Ramos (cell line): ENCODE results near the gene GTF2F1.
"Not testable (repeated sequence)": the region's sequence is repeated elsewhere in the genome, so short reads cannot be mapped to it uniquely, and the experiment has no call there.

Experiments used
- in situ Hi-C: fragments of 300-500 bp; cut with MboI; formaldehyde crosslinking; loops from one replicate; pipeline ENCODE4 v1.14.3; 2022; ENCODE audit warnings: low sequenced_read_pairs; ENCODE audit not compliant: unreplicated experiment

GTF2F1 gene

DNA sequence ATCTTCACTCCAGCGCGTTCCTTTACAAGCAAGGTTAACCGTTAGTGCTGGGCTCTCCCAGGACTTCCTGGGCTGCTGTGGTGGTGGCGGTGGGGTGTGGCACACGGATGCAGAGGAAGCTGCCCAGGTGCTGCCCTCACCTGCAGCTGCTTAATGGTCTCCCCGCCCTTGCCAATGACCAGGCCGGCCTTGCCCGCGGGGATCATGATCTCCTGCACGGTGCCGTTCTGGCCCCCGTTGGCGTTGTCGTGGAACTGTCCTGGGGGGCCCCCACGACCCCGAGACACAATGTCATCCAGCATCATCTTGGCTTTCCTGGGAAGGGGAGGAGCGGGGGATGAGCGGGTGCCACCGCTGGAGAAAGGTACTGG lies 25.6 kb upstream of the GTF2F1 start:
- in situ Hi-C loops, result no loop called here

DNA sequence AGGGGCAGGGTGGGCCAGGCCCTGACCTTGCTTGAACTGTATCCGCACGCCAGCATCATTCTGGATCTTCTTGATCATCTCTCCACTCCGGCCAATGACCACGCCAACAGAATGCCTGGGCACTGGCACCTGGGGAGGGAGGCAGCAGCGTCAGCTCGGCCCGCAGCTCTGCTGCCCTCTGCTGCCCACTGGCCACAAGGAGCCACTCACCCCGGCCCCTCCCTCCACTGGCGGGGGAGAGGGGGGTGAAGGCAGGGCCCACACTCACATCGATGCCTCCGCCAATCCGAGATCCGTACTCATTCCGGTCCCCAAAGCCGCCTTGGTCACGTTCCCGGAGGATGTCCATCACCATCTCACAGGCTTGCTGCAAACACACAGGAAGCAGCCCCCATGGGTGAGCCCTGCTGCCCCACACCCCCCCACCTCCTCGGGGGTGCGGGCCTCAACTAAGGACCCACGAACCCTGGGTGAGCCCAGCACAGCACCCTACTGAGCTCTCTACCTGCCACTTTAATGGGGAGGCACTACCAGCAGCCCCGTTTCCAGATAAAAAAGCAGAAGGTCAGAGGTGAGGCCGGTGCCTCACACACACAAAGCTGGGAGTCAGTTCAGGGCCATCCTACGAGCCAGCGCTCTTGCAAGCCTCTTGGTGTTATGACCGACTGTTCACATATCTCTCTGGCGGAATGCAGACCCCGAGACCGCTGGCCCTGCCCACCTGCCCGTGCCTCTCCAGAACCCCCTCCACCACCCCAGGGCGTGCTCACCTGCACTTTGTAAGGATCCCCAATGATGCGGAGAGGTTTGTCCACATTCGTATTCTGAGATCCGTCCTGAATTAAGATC lies 25.0 kb upstream of the GTF2F1 start:
- in situ Hi-C loops, result no loop called here

DNA sequence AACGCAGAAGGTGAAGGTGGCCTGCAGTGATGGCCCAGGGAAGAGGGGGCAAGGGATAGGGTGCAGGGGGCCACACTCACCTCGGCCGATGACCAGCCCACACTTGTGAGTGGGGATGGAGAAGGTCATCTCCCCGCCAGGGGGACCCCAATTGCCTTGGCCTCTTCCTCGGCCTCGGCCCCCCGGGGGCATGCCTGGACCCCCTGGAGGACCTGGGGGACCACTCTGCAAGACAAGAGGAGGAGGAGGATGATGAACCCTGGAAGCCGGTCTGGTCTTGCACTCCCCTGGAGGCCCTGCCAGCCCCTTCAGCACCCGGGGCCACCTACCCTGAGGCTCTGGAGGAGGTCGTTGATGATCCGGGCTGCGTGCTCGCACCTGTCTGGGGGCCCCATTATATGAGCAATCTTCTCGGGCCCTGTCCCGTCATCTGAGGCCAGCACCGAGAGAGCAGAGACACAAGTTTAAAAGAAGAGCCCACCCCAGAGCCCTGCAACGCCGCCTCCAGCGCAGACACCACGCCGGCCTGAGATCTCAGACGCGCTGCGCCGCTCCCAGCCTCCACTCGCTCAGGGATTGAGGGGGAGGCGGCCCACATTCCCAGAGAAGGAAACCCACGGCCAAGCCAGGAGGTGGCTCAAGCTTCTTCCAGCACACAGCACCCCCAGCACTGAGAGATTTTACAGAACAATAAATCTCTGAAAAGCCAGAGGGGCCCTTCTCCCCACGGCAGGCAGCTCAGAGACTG lies 23.9 kb upstream of the GTF2F1 start:
- in situ Hi-C loops, result no loop called here

DNA sequence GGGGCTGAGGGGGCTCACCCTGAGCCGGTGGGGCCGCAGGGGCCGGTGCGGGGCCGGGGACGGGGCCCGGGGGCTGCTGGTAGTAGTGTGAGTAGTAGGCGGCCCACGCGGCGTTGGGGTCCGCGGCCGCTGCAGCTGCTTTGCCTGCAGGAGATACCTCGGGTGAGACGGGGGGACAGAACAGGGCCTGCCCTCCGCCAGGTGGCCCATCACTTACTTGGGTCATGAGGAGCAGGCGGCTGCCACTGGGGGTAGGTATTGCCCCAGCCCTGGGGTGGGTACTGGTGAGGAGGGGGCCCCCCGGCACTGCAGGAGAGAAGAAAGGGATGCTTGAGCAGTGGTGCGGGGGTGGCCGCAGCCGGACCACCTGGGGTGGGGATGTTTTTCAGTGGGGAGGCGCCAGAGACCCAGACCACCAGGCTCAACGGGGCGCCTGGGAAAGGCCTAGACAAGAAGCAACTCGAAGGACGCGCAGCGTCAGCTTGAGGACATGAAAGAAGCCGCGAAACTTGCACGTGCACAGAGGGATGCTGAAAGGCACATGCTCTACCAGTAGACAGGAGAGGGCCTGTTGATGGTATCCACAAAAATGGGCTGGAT lies 22.7 kb upstream of the GTF2F1 start:
- in situ Hi-C loops, result no loop called here

DNA sequence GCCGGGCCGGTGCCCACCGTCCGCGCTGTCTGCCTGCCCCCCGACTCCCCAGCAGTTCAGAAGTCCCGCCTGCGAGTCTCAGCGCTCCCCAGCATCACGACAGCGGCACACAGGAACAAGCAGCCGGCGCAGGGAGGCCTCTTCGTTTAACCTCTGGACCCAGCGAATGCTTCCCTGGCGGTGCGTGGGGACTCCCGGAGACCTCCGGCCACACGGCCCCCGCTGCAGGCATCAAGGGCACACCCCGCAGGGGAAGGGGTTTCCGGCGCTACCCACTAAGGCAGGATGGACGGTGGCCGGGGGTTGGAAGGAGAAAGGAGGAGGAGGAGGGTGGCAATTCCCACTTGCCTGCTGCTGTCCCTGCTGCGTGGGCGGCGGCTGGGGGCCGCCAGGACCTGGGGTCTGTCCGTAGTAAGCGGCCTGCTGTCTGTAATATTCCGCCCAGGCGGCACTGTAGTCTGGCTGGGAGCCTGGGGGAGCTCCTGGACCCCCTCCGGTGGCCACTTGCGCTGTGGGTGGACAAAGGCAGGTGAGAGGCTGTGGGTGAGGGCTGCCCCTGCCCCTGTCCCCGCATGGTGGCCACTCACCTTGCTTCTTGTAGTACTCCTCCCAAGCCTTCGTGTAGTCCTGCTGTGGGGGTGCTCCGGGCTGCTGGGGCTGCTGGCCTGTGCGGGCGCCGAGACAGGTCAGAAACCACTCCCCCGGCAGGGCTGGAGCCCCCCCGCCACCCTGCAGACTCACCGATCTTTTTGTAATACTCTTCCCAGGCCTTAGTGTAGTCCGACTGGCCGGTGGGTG lies 22.0 kb upstream of the GTF2F1 start:
- in situ Hi-C loops, result no loop called here

DNA sequence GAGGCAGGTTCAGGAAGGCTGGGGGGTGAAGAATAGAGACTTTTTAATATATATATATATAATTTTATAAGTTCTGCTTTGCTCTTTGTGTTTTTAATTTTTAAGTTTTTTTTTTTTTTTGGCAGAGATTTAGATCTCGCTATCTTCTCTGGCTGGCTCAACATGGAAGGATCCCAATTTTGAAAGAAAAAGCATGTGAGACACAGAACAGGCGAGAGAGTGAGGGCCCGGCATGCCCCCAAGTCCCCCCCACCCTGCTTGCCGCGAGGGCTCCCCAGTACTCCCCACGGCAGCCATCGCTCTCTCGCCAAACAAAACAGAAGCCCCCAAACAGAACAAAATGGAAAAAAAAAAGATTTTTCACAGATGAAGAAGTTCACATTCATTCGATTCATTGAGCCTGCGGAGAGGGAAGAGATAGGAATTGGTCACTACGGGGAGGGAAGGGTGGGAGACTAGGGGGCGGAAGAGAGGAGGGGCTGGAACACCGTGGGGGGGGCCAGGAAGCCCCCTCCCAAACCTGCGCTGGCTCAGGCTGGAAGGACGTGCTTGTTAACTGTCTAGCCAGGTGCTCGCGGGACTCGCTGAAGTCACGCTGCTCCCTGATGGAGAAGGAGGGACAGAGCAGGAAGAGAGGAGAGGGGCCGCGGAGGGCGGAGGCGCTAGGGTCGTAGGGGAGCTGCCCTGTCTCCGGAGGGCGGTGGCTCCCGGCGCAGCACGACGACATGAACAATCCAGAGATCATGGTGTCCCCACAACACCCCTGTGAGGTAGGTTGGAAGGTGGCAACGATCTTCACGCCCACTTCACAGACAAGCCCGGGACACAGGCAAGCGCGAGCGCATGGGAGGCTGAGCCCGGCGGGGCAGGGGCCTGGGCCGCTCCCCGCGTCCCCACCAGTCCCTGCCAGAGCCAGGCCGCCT lies 21.0 kb upstream of the GTF2F1 start:
- in situ Hi-C loops, result no loop called here

DNA sequence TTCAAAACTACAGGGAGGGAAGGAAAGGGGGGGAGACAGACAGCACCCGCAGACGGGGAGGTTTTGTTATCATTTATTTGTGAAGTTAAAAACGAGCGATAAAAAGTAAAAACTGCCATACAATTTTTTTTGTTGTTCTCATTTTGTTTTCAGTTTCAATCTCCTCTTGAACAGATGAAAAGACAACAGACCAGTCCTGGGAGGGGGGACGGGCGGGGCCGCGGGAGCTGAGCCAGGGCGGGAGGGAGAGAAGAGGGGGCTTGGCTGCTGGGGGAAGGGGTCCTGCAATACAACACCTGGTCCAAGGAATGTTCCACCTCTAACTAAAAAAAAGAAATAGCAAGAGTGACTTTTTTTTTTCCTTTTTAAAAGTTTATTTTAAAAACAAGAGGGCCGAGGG lies 20.3 kb upstream of the GTF2F1 start:
- in situ Hi-C loops, result no loop called here

DNA sequence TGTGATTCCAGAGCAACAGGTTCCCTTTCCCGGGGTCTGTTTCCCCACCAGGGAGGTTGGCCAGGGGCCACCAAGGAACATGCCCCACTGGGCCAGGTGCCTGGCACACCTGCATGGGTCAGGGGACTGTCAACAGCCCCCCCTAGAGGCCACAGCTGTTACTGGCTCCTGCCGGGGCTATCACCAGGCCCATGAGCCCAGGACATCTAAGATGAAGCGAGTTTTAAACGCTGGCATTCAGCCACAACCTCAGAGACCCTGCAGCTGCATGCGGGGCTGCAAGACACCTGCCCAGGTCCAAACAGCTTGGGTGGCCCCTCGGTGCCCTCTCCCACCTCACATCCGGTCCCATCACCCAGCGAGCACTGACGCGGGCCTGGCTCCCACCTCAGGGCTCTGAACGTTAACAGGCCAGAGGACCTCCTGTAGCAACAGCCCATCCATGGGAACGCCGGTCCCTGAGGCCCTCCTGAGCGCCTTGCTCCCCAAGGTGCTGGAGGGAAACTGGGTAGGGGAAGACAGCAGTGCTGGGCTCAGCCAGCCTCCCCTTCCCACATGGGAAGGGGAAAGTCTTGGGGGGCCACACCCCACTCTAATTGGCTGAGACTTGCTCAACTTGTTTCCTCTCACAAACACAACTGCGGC lies 19.6 kb upstream of the GTF2F1 start:
- in situ Hi-C loops, result no loop called here

DNA sequence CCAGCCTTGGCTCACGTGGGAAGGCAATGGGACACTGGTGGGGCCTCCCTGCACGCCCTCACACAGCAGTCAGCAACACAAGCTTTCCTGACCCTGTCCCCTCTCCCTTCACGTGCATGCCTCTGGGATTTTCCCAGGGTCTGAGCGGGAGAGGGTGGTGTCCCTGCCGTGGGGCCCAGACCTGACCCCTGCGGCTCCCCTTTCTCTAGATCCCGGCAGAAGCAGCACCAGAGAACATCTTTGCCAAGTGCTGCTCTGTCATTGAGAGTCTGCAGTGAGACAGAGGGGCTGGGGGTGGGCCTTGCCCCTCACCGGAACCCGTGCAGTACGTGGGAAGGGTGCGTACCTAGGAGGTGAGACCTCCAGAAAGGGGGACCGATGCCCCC lies 19.1 kb upstream of the GTF2F1 start:
- in situ Hi-C loops, result no loop called here

DNA sequence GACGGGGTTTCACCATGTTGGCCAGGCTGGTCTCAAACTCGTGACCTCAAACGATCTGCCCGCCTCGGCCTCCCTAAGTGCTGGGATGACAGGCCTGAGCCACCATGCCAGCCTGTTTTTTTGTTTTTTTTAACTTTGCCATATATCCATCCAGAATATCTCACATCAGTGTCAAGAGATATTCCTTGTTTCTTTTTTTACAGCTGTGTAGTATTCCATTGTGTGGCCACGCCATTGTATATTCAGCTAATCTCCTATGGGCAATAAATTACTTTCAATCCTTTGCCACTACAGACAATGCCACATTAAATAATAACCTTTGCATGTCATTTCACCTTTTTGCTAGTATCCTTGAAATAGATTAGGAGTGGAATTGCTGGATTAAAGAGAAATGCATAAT lies 16.4 kb upstream of the GTF2F1 start:
- in situ Hi-C loops, result no loop called here

DNA sequence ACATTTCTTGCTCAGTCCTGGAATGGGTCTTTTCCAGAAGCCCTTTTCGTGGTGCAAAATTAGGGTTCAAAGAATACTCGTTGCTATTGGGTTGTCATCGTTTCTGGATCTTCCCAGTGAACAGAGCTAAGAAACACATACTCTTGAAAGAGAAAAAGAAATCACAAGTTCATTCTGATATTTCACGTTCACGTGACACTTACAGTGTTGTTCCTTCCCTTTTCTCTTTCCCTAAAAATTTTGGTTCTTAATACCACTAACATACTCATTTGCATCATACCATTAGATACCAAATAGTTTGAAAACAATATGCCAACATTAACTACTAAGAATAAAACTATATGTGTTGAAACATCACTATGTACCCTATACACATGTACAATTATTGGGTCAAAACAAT lies 13.4 kb upstream of the GTF2F1 start:
- in situ Hi-C loops, result no loop called here

DNA sequence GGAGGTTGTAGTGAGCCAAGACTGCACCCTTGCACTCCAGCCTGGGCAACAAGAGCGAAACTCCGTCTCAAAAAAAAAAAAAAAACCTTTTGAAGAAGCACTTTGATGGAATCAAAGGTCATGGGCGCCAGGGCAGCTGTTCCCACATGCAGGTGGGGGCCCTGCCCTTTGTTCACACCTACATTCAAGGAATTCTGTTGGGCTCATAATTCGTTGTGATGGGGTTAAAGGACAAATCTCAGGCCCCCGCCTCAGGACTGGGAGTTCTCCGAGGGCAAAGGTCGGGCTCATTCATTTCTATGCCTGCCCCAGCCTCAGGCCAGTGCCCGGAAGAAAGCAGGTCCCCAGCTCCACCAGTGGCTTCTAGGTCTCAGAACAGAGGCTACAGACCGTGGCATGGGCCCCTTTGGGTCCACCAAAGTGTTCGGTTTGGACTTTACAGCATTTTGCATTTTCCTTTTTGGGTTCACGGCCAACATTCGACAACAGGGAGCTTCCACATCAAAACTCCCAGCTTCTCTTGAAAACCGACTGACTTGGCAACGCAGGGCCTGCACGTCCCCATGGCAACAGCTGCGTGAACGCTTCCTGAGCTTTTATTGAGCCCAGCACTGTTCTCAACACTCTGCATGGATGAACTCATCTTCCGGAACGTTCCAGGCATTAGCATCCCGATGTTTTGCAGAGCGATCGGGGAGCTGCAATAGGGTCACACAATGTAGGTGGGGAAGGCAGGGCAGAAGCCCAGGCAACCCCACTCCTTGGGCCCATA lies 10.1 kb upstream of the GTF2F1 start:
- in situ Hi-C loops, result no loop called here

DNA sequence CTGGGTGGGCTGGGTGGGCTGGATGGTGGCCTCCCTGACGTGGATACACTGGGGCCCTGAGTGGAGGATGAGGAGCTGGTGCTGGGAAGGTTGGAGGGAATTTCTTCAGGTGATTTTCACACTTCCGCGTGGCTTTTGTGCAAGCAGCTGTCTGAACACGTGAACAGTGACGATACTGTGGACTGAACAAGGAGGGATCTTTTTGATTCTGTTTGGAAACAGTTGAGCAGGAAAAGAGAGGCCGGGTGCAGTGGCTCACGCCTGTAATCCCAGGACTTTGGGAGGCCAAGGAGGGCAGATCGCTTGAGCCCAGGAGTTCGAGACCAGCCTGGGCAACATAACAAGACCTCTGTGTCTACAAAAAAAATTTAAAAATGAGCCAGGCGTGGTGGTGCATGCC lies 9.1 kb upstream of the GTF2F1 start:
- in situ Hi-C loops, result no loop called here

DNA sequence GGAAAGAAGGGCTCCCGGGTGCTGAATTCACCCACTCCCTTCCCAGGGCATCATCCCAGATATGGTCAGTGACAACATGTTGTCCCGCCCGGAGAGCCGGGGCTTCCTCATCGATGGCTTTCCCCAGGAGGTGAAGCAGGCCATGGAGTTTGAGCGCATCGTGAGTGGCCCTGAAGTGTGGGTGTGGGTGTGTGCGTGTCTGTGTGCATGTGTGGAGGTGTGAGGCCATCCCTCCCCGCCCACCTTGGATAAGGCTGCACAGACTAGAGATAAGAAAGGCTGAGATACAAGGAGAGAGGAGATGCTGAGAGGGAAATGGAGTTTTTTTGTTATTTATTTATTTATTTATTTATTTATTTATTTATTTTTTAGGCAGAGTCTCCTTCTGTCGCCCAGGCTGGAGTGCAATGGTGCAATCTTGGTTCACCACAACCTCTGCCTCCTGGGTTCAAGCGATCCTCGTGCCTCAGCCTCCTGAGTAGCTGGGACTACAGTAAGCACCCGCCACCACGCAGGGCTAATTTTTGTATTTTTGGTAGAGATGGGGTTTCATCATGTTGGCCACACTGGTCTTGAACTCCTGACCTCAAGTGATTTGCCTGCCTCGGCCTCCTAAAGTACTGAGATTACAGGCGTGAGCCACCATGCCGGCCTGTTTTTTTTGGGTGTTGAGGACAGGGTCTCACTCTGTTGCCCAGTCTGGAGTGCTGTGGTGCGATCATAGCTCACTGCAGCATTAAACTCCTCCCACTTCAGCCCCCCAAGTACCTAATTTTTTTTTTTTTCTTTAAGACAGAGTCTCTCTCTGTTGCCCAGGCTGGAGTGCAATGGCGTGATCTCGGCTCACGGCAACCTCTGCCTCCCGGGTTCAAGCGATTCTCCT lies 7.3 kb upstream of the GTF2F1 start:
- in situ Hi-C loops, result not testable (repeated sequence)

DNA sequence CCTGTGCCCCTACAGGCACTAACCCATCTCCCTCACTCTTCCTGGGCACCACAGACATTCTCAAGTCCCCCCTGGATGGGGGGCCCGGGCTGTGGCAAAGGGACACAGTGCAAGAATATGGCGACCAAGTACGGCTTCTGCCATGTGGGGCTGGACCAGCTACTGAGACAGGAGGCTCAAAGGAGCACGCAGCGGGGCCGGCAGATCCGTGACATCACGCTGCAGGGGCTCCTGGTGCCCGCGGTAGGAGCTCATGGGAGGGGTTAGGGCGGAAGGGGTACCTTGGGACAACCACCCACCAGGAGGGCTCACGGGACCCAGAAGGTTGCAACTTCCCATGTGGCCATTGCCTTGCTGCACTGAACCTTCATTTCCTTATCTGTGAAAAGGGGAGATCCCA lies 3.3 kb upstream of the GTF2F1 start:
- in situ Hi-C loops, result no loop called here

DNA sequence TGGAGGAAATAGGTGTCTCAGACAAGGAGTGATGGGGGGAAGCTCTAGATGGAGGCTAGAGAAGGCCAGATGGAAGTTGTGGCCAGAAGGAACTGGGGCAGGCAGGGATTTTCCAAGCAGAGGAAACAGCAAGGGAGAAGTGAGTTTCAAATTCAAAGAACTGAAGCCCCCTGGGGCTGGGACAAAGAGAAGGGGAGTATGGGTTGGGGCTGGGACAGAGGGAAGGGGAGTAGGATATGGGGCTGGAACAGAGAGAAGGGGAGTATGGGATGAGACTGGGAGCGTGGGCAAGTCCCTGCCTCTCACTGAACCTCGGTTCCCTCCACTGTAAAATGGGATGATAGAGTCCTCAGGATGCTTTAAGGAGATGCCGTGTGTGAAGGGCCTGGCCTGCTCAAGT lies 1.9 kb upstream of the GTF2F1 start:
- in situ Hi-C loops, result no loop called here

DNA sequence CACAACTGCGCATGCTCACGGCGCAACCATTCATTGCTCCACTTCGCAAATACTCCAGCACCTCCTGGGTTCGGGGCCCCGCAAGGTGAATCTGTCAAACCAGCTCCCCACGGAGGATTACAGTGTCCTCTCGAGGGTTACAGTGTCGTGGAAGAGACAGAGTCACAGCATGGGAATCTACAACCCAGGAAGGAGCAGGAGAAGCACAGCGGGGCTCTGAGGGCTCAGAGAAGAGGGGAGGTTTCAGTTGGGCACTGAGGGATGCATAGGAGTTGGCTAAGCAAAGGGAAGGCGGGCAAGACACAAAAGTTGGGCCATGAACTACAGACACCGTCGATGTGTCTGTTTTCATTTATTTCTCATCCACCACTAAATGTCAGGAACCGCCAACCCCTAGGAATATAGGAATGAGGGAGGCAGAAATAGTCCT lies 1.0 kb upstream of the GTF2F1 start:
- in situ Hi-C loops, result no loop called here
